ENCODE results near the gene ZBTB2.

DNA sequence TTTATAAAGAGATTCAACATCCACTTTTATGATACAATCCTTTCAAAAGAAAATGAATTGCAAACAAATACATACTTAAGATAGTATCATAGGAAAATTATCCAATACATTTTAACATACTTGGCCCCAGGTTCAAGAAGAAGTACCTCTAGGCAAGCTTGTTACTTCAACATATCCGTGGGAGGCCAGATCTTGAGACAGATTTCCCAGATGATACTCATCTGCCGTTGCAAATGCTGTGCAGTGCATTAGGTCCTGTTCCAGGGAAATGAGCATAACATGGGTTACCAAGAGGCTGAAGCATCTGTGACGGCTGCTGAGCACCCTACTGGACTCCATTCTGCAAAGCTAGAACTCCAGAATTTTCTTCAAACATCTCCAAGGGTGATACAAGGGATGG is 44.9 kb upstream of the ZBTB2 start:
- TF ChIP-seq, protein P1, sequence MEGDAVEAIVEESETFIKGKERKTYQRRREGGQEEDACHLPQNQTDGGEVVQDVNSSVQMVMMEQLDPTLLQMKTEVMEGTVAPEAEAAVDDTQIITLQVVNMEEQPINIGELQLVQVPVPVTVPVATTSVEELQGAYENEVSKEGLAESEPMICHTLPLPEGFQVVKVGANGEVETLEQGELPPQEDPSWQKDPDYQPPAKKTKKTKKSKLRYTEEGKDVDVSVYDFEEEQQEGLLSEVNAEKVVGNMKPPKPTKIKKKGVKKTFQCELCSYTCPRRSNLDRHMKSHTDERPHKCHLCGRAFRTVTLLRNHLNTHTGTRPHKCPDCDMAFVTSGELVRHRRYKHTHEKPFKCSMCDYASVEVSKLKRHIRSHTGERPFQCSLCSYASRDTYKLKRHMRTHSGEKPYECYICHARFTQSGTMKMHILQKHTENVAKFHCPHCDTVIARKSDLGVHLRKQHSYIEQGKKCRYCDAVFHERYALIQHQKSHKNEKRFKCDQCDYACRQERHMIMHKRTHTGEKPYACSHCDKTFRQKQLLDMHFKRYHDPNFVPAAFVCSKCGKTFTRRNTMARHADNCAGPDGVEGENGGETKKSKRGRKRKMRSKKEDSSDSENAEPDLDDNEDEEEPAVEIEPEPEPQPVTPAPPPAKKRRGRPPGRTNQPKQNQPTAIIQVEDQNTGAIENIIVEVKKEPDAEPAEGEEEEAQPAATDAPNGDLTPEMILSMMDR (IDR thresholded peaks at IDR 0.05): no peak
- no peak for TF ChIP-seq POLR2A (IDR thresholded peaks at IDR 0.05; ENCODE audit: low read depth)
- no peak for TF ChIP-seq EP300 (IDR thresholded peaks at IDR 0.05)
- TF ChIP-seq POLR2AphosphoS5 (IDR thresholded peaks at IDR 0.05): no peak

Measured in esophagus muscularis mucosa (tissue), 4 donors.